Measurements from ENCODE around the gene ADD1.

The ADD1 gene

DNA sequence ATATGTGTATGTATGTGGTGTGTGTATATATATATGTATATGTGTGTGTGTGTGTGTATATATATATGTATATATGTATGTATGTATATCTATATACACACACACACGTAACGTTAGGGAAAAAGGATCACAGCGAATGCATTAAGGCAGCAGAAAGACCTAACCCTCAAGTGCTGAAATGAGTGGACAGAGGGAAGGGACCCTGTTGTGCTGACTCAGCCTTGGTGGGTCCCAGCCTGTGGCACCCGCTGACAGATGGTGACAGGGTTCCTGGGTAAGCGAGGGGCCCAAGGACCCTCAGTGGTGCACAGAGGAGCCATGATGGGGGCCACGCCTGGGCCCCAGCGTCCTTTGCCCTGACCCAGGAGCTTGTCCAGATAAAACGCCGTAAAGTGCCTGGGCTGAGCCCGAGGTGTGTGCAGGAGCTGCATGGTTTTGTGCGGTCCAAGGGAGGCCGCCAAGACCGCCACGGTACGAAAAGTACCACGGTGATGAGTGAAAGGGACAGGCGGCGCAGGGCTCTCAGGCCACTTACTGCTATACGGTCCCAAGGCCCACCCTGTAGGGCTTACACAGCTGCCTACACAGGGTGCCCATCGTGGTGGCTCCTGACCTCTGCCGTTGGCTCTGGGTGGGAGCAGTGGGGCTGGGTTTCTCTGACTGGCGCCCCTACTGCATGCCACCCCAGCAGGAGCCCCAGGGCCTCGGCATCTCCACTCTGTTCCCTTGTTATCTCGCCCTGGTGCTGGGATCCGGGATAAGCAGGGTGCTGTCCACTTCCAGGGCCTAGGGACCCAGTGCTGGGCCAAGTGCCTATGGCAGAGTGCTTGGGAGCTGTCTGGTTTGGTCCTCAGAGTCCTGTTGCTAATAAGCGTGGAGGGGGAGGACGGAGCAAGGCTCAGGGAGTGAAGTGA lies 40.8 kb upstream of the ADD1 start:
- Mint-ChIP-seq H3K4me1 (peaks cover 34% of the 10 kb centered on the region), H3K27ac (no peak overlapping the region), H3K27me3 (peaks cover 3% of the 10 kb centered on the region), H3K9me3 (no peaks in the 10 kb centered on the region), H3K4me3 (no peak overlapping the region), H3K36me3 (no peaks in the 10 kb centered on the region)
- CTCF ChIA-PET, result no interaction called here
- DNase-seq, result peak; percentile 11

DNA sequence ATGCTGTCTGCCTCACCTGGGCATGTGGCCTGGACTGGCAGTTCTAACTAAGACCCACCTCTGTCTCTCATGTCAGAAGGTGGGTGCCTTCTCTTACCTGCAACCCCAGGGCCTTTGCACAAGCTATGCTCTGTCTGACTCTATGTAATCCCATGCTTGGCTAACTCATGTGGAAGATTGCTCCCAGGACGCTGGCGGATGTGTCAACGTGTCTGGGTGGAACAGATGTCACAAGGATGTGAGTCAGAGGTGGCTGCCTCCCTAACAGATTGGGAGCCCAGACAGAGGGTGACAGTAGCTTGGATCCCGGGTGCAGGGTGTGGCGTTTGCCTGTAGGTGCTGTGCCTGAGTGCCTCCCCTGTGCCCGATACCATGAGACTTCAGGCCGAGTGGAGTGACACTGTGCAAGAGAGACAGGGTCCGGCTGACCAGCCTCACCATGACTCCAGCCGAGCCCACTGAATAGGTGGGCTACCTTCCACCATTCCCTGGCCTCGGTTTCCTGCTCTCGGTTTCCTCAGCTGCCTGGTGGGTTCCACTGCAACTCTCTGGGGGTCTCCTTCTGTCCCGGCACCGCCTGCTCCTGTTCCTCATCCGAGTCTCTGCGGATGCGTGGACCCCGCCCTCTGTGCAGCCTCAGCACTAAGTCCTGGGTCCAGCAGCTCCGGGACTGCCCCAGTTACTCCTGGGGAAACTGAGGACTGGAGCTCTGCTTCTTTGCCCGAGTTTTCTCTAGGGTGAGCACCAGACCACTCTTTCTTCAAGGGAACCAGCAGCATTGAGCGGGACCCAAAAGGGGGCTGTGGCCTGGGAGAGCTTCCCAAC lies 39.8 kb upstream of the ADD1 start:
- Mint-ChIP-seq H3K4me3 (no peak overlapping the region), H3K36me3 (no peaks in the 10 kb centered on the region), H3K27ac (no peak overlapping the region), H3K4me1 (peaks cover 25% of the 10 kb centered on the region), H3K27me3 (peaks cover 3% of the 10 kb centered on the region), H3K9me3 (no peaks in the 10 kb centered on the region)
- CTCF ChIA-PET, result no interaction called here
- peak; percentile 21 for DNase-seq

DNA sequence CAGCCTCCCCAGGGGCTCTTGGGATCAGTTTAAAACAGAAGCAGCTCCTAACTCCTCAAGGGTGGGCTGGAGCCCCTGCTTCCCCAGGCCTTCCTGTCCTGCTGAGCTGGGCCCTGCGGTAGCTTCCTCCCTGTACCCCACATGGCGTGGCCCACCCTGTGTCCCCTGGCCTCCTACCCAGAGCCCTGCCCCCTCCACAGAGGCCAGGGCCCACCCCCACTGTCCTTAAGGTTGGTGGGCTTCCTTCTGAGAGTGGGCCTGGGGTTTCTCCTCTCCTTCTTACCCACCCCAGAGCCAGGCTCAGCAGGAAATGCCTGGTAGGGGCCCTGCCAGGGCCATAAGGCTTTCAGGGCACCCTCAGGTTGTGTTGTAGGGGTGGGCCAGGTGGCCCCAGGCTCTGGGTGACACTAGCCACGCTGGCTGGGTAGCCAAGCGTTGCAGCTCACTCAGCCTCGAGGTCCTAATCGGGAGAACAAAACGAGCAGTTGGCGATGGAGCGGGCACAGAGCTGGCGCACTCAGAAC lies 39.1 kb upstream of the ADD1 start:
- H3K4me1 Mint-ChIP-seq, result peaks cover 18% of the 10 kb centered on the region
- H3K27me3 Mint-ChIP-seq, result peaks cover 3% of the 10 kb centered on the region
- H3K36me3 Mint-ChIP-seq, result no peaks in the 10 kb centered on the region
- no peak overlapping the region for H3K27ac Mint-ChIP-seq
- no peak overlapping the region for H3K4me3 Mint-ChIP-seq
- H3K9me3 Mint-ChIP-seq, result no peaks in the 10 kb centered on the region
- CTCF ChIA-PET, result no interaction called here
- peak; percentile 20 for DNase-seq

DNA sequence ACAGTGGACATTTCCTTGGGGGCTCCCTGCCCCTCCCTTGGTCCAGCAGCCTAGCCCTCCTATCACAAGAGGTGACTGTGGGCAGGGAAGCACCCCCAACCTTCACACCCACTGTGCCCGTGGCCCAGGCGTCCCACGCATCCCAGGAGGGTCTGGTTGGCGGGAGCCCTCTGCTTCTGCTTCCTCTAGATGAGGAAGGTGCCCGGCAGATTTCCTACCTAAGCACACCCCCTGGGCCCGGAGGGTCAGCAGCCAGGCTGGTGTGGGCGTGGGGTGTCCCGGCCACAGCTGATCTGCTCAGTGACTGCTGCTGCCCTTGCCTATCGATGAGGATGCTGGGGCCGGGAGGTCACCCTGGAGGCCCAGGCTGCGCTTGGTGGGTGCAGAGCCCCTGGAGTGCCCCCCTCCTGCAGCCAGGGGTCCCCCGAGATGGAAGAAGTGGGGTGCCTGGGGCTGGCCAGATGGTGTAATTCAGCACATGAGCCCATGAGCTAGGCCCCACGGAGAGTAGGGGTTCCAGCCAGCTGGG lies 38.6 kb upstream of the ADD1 start:
- H3K27me3 Mint-ChIP-seq, result peaks cover 3% of the 10 kb centered on the region
- H3K36me3 Mint-ChIP-seq, result no peaks in the 10 kb centered on the region
- DNase-seq, result no peak
- H3K4me1 Mint-ChIP-seq, result peaks cover 17% of the 10 kb centered on the region
- H3K9me3 Mint-ChIP-seq, result no peaks in the 10 kb centered on the region
- H3K27ac Mint-ChIP-seq, result no peak overlapping the region
- CTCF ChIA-PET, result no interaction called here
- H3K4me3 Mint-ChIP-seq, result no peak overlapping the region

DNA sequence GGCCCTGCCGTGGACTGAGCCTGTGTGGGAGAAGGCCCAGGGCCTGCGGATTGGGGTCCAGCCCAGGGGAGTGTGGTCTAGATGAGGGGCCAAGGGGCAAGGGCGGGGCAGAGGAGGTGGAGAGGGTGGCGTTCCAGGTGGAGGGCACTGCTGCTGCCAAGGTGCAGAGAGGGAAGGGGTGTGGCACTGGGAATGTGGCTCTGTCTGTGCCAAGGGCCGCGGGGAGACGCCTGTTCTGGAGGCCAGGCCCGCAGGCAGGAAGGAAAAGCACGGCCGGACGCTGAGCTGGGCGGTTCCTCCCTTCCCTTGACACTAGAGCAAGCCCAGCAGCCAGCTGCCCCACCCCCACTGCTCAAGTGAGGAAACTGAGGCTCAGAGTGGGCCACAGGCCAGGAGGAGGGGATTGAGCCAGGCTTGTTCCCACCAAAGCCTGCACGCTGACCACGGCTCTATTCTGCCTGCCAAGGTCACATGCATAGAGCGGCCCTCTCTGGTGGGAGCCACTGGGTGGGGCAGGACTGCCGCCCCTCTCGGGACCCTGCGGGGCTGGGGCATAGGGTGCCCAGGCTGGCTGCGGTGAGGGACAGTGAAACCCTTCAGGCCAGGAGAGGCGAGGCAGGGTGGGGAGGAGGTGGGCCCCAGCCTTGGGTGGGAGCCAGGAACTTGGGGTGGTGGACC lies 37.8 kb upstream of the ADD1 start:
- no peaks in the 10 kb centered on the region for H3K9me3 Mint-ChIP-seq
- H3K27ac Mint-ChIP-seq, result no peak overlapping the region
- H3K36me3 Mint-ChIP-seq, result no peaks in the 10 kb centered on the region
- H3K27me3 Mint-ChIP-seq, result peaks cover 3% of the 10 kb centered on the region
- H3K4me1 Mint-ChIP-seq, result peaks cover 17% of the 10 kb centered on the region
- DNase-seq, result no peak
- CTCF ChIA-PET, result no interaction called here
- no peak overlapping the region for H3K4me3 Mint-ChIP-seq

DNA sequence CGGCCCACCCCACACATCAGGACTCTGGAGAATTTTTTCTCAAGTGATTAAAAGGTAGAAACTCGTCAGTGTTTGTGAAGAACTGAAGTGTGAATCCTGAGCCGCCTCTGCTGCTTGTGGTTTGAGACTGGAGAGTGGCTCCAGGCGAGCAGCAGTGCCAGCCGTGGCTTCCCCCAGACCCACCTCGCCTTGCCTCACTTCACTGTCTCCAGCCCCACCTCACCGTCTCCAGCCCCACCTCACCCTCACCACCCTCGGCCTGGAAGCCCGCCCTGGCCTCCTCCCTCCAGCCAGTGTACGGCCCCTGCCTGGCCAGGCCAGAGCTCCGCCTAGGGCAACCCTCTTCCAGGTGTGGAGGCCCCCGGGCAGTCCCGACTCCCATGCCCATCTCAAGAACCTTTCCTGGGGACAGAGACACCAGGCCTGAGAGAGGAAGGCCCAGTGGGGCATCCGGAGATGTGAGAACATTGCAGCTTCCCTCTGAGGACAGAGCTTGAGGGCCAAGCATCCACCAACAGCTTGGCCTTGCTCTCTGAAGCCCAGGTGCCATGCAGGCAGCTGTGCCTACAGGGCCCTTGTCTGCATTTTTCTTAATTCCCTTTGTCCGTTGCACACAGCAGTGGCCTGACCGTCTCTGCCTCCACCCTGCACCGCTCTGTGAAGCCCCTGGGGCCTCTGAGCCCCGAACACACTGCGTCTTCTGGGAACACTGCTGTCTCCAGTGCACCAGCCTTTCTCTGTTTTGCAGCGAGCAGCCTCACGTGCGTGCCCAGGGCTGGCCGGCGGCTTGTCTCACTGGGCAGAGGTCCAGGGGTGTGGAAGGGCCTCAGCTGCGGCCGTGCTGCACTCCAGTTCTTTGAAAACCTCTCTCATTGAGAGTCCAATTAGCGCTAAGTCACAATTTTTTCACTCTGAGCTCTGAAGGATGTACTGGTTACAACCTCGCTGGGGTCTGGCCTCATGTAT lies 37.0 kb upstream of the ADD1 start:
- CTCF ChIA-PET, result interaction anchor here (0.7 kb wide), 1 partner anchor 8 kb away, joined by 3 read pairs; no protein-coding TSS in a partner anchor
- no peaks in the 10 kb centered on the region for H3K36me3 Mint-ChIP-seq
- no peaks in the 10 kb centered on the region for H3K9me3 Mint-ChIP-seq
- peaks cover 3% of the 10 kb centered on the region for H3K27me3 Mint-ChIP-seq
- peaks cover 19% of the 10 kb centered on the region for H3K4me1 Mint-ChIP-seq
- H3K4me3 Mint-ChIP-seq, result no peak overlapping the region
- no peak overlapping the region for H3K27ac Mint-ChIP-seq
- DNase-seq, result no peak

DNA sequence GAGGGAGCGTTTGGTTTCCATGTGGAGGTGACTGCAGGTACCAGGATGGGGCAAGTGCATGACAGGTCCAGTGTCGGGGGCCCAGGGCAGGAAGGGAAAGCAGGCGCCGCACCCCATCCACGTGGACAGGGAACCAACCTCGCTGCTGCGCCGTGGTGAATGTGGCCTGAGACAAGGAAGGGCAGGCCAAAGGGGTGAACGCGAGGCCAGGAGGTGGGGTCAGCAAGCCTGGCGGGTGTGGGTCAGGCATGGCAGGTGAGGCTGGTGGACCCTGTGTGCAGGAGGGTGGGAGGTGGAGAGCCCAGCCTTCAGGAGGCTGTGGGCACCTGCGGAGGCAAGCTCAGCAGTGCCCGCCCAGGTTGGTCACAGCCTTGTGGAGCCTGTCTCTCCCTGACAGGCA lies 36.1 kb upstream of the ADD1 start:
- H3K9me3 Mint-ChIP-seq, result no peaks in the 10 kb centered on the region
- H3K4me3 Mint-ChIP-seq, result no peak overlapping the region
- H3K27ac Mint-ChIP-seq, result no peak overlapping the region
- CTCF ChIA-PET, result no interaction called here
- H3K36me3 Mint-ChIP-seq, result peaks cover 3% of the 10 kb centered on the region
- DNase-seq, result no peak
- H3K4me1 Mint-ChIP-seq, result peaks cover 23% of the 10 kb centered on the region
- peaks cover 3% of the 10 kb centered on the region for H3K27me3 Mint-ChIP-seq

DNA sequence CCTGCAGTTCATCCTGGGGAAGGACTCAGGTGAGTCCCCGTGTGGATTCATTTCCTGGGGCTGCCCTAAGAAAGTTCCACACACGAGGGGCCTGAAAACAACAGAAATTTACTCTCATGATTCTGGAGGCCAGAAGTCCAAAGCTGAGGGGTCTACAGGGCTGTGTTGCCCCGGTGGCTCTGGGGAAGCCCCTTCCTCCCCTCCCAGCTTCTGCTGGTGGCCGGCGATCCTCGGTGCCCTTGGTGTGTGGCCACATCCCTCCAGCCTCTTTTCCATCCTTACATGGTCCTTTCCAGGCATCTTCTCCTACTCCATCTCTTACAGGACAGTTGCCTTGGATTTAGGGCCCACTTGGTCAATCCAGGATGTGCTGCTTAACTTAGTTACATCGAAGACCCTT lies 35.6 kb upstream of the ADD1 start:
- Mint-ChIP-seq H3K9me3 (no peaks in the 10 kb centered on the region), H3K27me3 (peaks cover 3% of the 10 kb centered on the region), H3K36me3 (peaks cover 7% of the 10 kb centered on the region), H3K27ac (no peak overlapping the region), H3K4me3 (no peak overlapping the region), H3K4me1 (peaks cover 27% of the 10 kb centered on the region)
- DNase-seq, result no peak
- CTCF ChIA-PET, result no interaction called here

DNA sequence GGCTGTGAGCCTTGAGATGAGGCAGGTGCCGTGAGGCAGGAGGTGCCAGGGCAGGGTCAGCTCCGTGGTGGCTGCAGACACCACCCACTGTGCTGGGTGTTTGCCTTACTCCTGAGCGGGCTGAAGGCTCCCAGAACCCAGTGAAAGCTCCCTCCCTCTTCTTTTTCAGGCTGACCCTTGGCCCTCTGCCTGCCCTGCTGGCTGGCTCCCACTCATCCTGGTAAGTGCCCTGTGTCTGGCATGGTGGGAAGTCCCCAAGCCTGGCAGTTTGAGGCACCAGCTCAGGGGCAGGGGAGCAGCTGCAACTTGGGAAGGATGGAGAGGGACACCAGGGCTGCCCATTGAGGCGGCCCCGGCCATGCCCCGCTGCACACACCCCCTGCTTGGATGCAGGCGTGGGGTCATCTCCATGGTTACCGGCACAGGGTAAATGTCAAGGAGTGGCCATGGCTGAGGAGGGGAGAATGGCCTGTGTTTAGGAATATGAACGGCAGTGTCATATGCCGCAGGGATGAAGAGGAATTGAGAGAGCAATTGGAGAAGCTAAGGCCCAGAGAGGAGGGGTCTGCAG lies 33.9 kb upstream of the ADD1 start:
- peaks cover 3% of the 10 kb centered on the region for H3K27me3 Mint-ChIP-seq
- DNase-seq, result no peak
- peaks cover 44% of the 10 kb centered on the region for H3K4me1 Mint-ChIP-seq
- no peaks in the 10 kb centered on the region for H3K9me3 Mint-ChIP-seq
- no peak overlapping the region for H3K27ac Mint-ChIP-seq
- CTCF ChIA-PET, result no interaction called here
- no peak overlapping the region for H3K4me3 Mint-ChIP-seq
- peaks cover 19% of the 10 kb centered on the region for H3K36me3 Mint-ChIP-seq

DNA sequence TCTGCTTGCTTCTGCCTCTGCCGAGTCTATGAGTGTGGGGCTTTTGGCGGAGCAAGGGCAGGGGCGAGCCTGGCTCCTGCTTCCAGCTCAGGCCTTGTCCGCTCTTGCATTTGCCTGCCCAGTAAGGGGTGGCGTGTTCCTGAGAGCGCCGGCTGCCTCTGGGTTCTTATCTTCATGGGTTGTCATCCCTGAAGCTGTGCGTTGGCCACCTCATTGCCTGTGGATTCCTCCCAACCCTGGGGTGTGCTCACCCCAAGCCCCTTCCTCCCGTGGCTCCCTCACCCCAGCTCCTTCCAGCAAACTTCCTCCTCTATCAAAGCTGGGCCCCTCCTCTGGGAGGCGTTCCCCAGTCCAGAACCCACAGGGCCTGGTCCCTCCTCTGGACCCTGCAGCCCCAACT lies 33.3 kb upstream of the ADD1 start:
- CTCF ChIA-PET, result no interaction called here
- Mint-ChIP-seq H3K27ac (no peak overlapping the region), H3K27me3 (peaks cover 3% of the 10 kb centered on the region), H3K4me1 (peaks cover 51% of the 10 kb centered on the region), H3K4me3 (no peak overlapping the region), H3K9me3 (no peaks in the 10 kb centered on the region), H3K36me3 (peaks cover 23% of the 10 kb centered on the region)
- DNase-seq, result no peak

DNA sequence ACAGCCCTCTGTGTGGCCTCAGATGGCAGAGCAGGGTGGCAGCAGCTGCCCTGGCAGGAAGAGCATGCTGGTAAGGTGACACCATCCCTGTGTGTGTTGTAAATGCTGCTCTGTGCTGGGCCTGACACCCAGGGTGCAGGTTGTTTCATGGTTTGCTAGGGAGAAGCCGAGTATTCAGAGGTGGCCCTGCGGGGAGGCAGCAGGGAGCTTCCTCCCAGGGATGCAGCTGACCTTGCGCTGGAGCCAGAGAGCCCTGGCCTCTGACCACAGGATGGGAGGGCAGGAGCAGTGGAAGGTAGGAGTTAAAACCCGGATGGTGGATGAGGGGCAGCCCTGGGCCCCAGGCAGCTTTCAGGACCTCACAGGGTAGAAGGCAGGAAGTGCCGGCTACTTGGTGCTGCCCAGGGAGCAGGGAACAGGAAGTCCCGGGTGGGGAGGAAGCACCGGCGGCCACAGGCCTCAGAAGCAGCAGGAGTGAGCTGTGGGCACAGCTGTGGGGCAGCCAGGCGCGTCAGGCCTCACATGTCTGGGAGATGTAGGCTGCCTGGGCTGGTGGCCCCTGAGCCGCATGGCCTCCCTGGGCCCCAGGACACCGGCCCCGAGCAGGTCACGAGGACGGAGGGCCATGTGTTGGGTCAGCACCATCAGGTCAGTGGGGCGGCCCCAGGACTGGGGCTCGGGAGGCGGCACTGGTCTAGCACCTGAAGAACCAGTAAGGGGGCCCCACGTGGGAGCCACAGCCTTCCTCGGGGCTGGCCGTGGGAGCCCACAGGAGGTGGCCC lies 31.6 kb upstream of the ADD1 start:
- H3K9me3 Mint-ChIP-seq, result no peaks in the 10 kb centered on the region
- H3K36me3 Mint-ChIP-seq, result peaks cover 36% of the 10 kb centered on the region
- CTCF ChIA-PET, result interaction anchor here (0.8 to 2.4 kb wide), 2 partner anchors 50 to 142 kb away, joined by 3 to 8 read pairs; no protein-coding TSS in a partner anchor
- DNase-seq, result peak; percentile 83
- peak overlapping the region; percentile 98 for H3K4me3 Mint-ChIP-seq
- peaks cover 65% of the 10 kb centered on the region for H3K4me1 Mint-ChIP-seq
- H3K27ac Mint-ChIP-seq, result peak overlapping the region; percentile 99
- H3K27me3 Mint-ChIP-seq, result peaks cover 3% of the 10 kb centered on the region

DNA sequence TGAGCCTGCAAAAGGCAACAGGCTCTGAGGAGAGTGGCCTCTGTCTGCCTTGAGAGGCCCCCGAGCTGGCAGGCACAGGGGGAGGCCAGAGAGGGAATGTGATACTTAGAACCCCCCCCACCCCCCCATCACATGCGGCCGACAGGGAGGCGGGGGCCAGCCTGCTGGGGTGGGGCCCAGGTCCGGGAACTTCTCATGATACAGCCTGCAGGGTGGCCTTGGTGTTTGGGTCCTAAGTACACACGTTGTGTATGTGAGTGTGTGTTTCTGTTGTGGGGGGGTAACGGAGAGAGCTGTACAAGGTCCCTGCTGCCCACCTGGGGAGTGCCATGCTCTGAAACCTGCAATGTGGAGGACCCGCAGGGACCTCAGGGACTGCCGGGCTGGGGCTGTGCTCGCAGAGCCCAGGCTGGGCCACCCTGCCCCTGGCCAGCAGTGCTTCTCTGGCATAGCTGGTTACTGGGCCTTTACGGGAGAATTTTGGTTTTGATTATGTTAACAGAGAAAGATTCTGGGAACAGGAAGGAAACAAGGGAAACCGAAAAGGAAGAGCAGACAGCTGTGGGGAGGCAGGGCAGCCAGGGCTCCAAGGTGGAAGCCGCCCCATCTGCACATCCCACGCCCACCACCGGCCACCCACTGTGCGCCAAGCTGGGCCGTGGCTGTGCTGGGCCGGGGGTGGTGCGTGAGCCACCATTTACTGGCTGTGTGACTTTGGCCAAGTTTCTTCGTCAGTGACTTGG lies 30.9 kb upstream of the ADD1 start:
- Mint-ChIP-seq H3K36me3 (peaks cover 41% of the 10 kb centered on the region), H3K4me3 (peak overlapping the region; percentile 98), H3K4me1 (peaks cover 70% of the 10 kb centered on the region), H3K9me3 (no peaks in the 10 kb centered on the region), H3K27me3 (no peaks in the 10 kb centered on the region), H3K27ac (peak overlapping the region; percentile 99)
- CTCF ChIA-PET, result interaction anchor here (0.7 to 2.4 kb wide), 5 partner anchors 15 to 141 kb away, joined by 3 to 8 read pairs (median 3); no protein-coding TSS in a partner anchor
- DNase-seq, result no peak

Data from activated naive CD4-positive, alpha-beta T cell treated with anti-CD3 and anti-CD28 coated beads, Interleukin-2, amount 10 ng/mL, durations not matched to agents 7 days and 5 days (primary cell).